ENCODE data around the gene HDHD5. TPM values are rescaled to one million over a fixed set of nuclear protein-coding genes. Genes with fewer than 3 reads are reported as not detected.

HDHD5 gene
- total RNA-seq, 2 donors from 2014 or later = 39.4 to 53.0 TPM

GRCh38 chr22:17137861-17138425 lies 21.1 kb downstream of the HDHD5 start:
- H3K9me3 ChIP-seq (ENCODE audit: control insufficient read depth, low read length) = no peaks in the 10 kb centered on the region
- no peak overlapping the region for H3K27ac ChIP-seq (ENCODE audit: low read depth, low read length)
- H3K4me3 ChIP-seq (ENCODE audit: low read length) = no peak overlapping the region
- no peak for DNase-seq
- 95% methylated on average over 15 to 17 of the region's 17 CpGs for WGBS, 2 experiments (ENCODE audit: insufficient coverage in 1 of 2, insufficient read length in 1 of 2)
- no peak overlapping the region for H3K9ac ChIP-seq (ENCODE audit: extremely low read depth, low read length, poor library complexity, severe bottlenecking)
- no peaks in the 10 kb centered on the region for H3K27me3 ChIP-seq (ENCODE audit: control insufficient read depth, insufficient read depth, low read length, poor library complexity, severe bottlenecking)
- H3K36me3 ChIP-seq (ENCODE audit: control insufficient read depth, insufficient read depth, low read length) = peaks cover 23% of the 10 kb centered on the region
- no peak for TF ChIP-seq CTCF (conservative IDR thresholded peaks at IDR 0.05)
- H3K27me3 Mint-ChIP-seq (ENCODE audit: insufficient read depth) = no peaks in the 10 kb centered on the region
- H3K4me1 Mint-ChIP-seq = no peaks in the 10 kb centered on the region
- no peak overlapping the region for H3K27ac Mint-ChIP-seq
- H3K36me3 Mint-ChIP-seq (ENCODE audit: low read depth) = peaks cover 39% of the 10 kb centered on the region
- H3K4me1 ChIP-seq (ENCODE audit: control insufficient read depth, insufficient read depth, low read length) = no peaks in the 10 kb centered on the region
- H3K4me3 Mint-ChIP-seq = no peak overlapping the region
- H3K9me3 Mint-ChIP-seq = no peaks in the 10 kb centered on the region

GRCh38 chr22:17137170-17137569 lies 21.9 kb downstream of the HDHD5 start:
- Mint-ChIP-seq H3K27me3 (ENCODE audit: insufficient read depth) (no peaks in the 10 kb centered on the region), H3K9me3 (no peaks in the 10 kb centered on the region), H3K36me3 (ENCODE audit: low read depth) (peaks cover 34% of the 10 kb centered on the region), H3K27ac (no peak overlapping the region), H3K4me3 (no peak overlapping the region), H3K4me1 (no peaks in the 10 kb centered on the region)
- WGBS, 2 experiments (ENCODE audit: insufficient coverage in 1 of 2, insufficient read length in 1 of 2) = 86 to 100% methylated on average over 1 to 4 of the region's 4 CpGs
- H3K27ac ChIP-seq (ENCODE audit: low read depth, low read length) = no peak overlapping the region
- H3K9ac ChIP-seq (ENCODE audit: extremely low read depth, low read length, poor library complexity, severe bottlenecking) = no peak overlapping the region
- peaks cover 20% of the 10 kb centered on the region for H3K36me3 ChIP-seq (ENCODE audit: control insufficient read depth, insufficient read depth, low read length)
- H3K4me1 ChIP-seq (ENCODE audit: control insufficient read depth, insufficient read depth, low read length) = no peaks in the 10 kb centered on the region
- no peaks in the 10 kb centered on the region for H3K9me3 ChIP-seq (ENCODE audit: control insufficient read depth, low read length)
- H3K4me3 ChIP-seq (ENCODE audit: low read length) = no peak overlapping the region
- no peaks in the 10 kb centered on the region for H3K27me3 ChIP-seq (ENCODE audit: control insufficient read depth, insufficient read depth, low read length, poor library complexity, severe bottlenecking)
- no peak for DNase-seq
- TF ChIP-seq CTCF (conservative IDR thresholded peaks at IDR 0.05) = no peak

GRCh38 chr22:17135153-17135760 lies 23.8 kb downstream of the HDHD5 start:
- Histone ChIP-seq H3K36me3 (ENCODE audit: control insufficient read depth, insufficient read depth, low read length) (peaks cover 8% of the 10 kb centered on the region), H3K9ac (ENCODE audit: extremely low read depth, low read length, poor library complexity, severe bottlenecking) (no peak overlapping the region), H3K4me1 (ENCODE audit: control insufficient read depth, insufficient read depth, low read length) (no peaks in the 10 kb centered on the region), H3K9me3 (ENCODE audit: control insufficient read depth, low read length) (no peaks in the 10 kb centered on the region), H3K27me3 (ENCODE audit: control insufficient read depth, insufficient read depth, low read length, poor library complexity, severe bottlenecking) (no peaks in the 10 kb centered on the region), H3K4me3 (ENCODE audit: low read length) (no peak overlapping the region), H3K27ac (ENCODE audit: low read depth, low read length) (no peak overlapping the region)
- Mint-ChIP-seq H3K4me3 (no peak overlapping the region), H3K27ac (no peak overlapping the region), H3K4me1 (no peaks in the 10 kb centered on the region), H3K36me3 (ENCODE audit: low read depth) (peaks cover 21% of the 10 kb centered on the region), H3K9me3 (no peaks in the 10 kb centered on the region), H3K27me3 (ENCODE audit: insufficient read depth) (no peaks in the 10 kb centered on the region)
- WGBS, 2 experiments (ENCODE audit: insufficient coverage in 1 of 2, insufficient read length in 1 of 2) = 90 to 97% methylated on average over 8 to 15 of the region's 15 CpGs
- DNase-seq = no peak
- no peak for TF ChIP-seq CTCF (conservative IDR thresholded peaks at IDR 0.05)

All from endodermal cell (in vitro differentiated cells).